Measurements from ENCODE around the gene KCNMA1. TPM values are rescaled to one million over a fixed set of nuclear protein-coding genes. Genes with fewer than 3 reads are reported as not detected.

The KCNMA1 gene
- total RNA-seq, 1 donor from 2014 or later = 44.0 TPM

DNA sequence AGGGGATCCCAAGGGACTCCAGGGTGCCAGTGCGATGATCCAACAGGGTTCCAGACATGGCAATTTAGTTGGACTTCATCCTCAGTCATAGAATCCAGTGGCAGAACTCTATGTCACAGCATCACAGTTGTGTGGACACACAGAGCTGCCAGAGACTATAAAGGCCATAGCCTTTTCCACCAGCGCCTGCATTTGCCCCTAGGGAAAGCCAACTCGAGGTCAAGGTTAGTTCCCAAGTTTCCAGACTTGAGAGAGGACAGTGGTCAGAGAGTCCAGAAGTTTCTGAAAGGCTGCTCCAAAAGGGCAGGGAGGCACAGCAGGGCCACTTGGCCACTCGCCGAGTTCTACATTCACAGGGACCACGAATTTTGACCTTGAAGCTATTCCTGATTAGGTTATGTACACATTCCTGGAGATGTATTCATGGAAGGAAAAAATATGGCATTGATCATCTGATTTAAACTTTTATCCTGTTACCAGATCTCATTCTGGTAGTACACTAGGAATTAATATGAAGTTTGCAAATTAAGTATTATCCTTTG lies 170.1 kb downstream of the KCNMA1 start:
- ATAC-seq (peak; percentile 39), DNase-seq (ENCODE audit: low spot score) (no peak)

GRCh38 chr10:77463967-77464745 lies 173.5 kb downstream of the KCNMA1 start:
- no peak for ATAC-seq
- DNase-seq (ENCODE audit: low spot score) = no peak

- ATAC-seq (no peak), DNase-seq (ENCODE audit: low spot score) (no peak)
Measured at GRCh38 chr10:77463499-77463898, 174.1 kb downstream of the KCNMA1 start.

DNA sequence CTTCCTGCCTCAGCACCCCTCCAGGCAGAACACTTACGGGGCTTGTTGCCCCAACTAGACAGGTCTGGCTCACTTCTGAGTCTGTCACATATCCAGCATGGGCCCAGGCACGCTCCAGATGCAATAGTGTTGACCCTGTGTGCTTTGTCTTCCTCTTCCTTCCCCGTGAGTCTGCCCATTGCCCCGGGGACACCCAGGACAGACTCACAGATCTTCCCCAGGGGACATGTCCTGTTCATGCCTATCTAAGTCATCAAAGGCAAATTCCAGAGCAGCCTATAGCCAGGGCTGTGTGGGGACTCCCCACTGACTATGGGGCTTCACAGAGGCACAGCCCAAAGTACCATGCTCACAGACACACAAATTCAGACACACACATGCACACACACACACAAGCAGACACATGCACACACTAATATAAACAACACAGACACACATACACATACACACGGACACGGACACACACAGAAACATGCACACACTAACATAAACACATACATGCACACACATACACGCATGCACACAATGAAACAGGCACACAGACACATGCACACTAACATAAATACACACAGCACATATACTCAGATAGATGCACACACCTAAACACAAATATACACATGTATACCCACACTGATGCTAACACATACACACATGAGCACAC lies 175.8 kb downstream of the KCNMA1 start:
- ATAC-seq = peak; percentile 21
- no peak for DNase-seq (ENCODE audit: low spot score)

- DNase-seq (ENCODE audit: low spot score) (no peak), ATAC-seq (no peak)
Measured at GRCh38 chr10:77459905-77460304, 177.7 kb downstream of the KCNMA1 start.

DNA sequence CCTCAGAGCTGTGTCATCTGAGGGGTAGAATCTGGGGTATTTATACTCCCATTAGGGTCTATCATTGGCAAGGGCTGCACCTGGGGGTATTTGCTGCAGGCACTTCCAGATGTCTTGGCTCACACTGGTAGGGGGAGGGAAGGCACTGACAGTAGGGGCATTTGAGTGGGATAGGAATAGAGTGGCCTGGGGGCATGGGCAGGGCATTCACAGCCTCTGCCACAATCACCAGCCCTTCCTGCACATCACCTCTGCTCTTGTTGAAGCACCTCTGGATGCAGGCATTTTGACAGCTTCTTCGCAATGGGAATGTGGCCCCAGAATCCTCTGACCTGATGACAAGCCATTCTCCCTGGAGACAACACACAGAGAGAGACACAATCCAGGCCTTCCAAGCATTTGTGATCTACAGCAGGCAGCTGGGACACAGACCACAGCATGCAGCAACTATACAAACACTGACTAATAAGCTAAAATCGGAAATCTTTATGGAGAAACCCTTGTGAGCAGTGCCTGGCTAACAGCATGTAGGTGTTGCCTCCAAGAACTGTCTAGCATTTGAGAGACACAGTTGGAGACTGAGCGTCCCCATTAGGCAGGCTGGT lies 178.5 kb downstream of the KCNMA1 start:
- ATAC-seq (no peak), DNase-seq (ENCODE audit: low spot score) (no peak)

DNA sequence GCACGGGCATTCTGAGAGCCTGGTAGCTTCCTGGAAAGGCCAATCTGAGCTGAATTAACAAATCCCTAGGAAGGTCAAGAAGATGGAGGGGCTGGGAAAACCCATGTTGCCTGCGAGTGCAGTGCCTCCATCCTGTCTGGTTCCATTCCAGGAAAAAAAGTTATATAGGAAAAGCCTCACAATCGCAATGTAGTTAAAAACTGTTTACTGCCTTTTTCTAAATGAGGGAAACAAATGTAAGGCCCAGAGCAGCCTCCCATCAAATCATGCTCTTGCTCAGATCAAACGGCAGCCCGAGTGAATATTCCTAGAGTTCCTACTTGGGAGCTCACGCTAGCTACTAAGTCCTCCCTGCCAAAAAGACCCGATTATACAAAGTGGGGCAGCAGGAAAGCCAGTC lies 179.9 kb downstream of the KCNMA1 start:
- DNase-seq (ENCODE audit: low spot score) (no peak), ATAC-seq (no peak)

DNA sequence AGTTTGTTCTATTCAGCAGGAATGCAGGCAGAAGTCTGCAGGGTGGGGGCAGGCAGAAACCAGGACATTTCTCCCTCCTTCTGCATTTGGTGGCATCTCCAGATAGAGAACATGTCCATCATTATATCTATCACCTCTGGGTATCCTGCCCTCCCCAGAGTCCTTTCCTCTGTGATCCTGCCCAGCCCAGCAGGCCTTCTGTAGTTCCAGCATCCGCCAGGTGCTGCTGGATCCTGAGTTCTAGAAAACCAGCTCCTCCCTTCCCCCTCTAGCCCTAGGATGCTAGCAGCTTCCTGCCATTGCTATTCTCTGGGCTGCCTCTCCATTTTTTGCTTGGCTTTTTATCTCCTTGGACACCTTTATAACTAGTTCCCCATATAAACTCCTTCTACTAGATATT lies 180.3 kb downstream of the KCNMA1 start:
- no peak for DNase-seq (ENCODE audit: low spot score)
- ATAC-seq = no peak

- DNase-seq (ENCODE audit: low spot score) (no peak), ATAC-seq (peak; percentile 36)
Measured at GRCh38 chr10:77456414-77456813, 181.2 kb downstream of the KCNMA1 start.

DNA sequence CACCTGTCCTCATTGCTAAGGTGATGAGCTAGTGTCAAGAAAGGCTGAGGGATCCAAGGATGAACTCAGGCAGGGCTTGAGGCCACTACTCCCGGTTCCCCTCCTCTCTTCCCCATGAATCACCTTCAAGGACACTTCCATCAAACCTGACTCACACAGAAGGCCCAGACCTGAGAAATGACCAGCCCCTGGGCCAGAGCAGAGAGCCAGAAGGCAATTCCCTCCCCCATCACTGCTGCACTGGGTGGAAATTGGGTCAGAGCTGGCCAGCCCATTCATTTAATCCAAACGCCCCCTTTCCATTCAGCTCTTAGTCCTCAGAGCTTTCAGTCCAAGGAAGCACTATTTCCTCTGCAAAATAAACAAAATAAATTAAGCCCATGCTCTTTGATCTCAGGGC lies 182.0 kb downstream of the KCNMA1 start:
- no peak for ATAC-seq
- no peak for DNase-seq (ENCODE audit: low spot score)

DNA sequence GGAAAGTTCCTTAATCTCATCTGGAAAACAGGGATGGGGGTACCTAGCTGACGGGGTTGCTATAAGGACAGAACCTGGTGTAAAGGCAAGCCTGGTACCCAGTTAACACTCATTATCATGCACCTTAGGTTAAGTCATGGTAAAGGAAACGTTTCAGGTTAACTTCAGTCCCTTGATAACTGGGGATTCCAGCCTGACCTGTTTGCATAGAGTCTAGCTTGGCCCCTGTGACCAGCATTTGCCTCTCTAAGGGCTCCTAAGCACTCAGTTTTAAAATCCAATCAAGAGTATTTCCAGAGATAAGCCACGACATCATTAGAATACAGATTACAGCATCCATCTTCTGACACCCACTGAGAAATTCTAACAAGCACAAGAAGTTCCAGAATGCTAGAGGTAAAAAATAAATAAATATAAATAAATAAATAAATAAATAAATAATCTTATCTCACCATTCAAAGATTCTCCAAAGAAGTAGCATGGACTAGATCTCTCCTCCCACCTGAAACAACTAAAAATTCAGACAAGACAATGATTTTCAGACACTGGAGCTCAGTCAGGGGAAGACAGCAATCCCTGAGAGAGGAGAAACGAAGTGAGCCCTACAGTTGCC lies 184.6 kb downstream of the KCNMA1 start:
- DNase-seq (ENCODE audit: low spot score) (no peak), ATAC-seq (no peak)

GRCh38 chr10:77451886-77452285 lies 185.7 kb downstream of the KCNMA1 start:
- peak; percentile 60 for DNase-seq (ENCODE audit: low spot score)
- peak; percentile 89 for ATAC-seq

GRCh38 chr10:77448226-77448625 lies 189.4 kb downstream of the KCNMA1 start:
- DNase-seq (ENCODE audit: low spot score) (no peak), ATAC-seq (no peak)

DNA sequence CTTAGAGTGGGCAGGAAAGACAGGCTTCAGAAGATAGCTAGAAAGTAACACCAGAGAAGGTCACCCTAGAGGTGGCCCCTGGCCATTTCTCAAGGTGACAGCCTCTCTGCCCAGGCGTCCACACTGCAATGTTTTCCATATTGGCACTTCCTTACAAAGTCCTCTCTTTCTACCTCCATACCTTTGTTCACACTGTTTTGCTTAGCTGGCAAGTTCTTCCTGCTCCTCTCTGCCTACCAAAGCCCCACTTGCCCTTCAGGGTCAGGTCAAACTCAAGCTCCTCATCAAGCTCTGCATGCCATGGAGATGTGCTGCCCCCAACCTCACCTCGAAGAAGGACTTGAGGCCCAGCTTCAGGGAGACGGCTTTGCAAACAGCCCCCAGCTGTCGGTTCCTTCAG lies 190.9 kb downstream of the KCNMA1 start:
- ATAC-seq (no peak), DNase-seq (ENCODE audit: low spot score) (no peak)

DNA sequence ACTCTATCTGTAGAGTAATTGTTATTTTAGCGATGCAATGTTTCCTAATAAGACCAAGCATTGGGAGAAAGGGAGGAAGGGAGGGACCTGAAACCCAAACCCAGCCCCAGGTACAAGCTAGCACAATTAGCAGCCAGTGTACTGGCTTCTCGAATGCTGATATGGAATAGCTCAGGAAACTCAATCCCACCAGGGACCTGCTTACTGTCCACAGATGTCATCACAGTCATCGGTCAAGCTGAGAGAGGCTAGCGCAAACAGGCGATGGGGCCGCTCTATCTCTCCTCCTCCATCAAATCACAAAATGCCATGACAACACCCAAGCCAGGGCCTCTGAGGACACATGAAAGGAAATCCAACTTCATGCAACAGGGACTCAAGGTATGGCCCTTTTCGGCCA lies 192.1 kb downstream of the KCNMA1 start:
- DNase-seq (ENCODE audit: low spot score) (no peak), ATAC-seq (no peak)

- no peak for DNase-seq (ENCODE audit: low spot score)
- ATAC-seq = no peak
Measured at GRCh38 chr10:77444041-77444440, 193.6 kb downstream of the KCNMA1 start.

DNA sequence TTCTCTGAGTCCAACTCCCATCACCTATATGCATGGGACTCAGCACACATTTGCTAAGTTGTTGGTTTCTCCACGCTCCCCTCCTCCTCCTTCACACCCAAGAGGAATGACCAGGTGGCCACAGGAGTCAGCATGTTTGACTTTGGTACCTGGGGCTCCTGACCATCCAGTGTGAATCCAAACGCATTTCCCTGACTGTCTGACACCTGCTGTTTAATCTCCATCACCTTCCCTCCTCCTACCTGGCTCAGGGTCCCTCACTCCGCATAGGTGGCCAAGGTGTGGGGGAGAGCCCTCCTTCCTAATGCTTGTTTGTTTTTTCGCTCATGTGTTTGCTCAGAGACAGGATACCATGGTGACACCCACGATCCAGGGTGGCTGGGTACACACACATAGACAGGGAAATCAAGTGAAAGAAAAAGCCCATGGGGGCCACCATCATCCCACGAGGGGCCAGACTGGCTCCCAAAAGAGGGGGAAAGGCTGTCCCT lies 194.9 kb downstream of the KCNMA1 start:
- no peak for DNase-seq (ENCODE audit: low spot score)
- no peak for ATAC-seq

DNA sequence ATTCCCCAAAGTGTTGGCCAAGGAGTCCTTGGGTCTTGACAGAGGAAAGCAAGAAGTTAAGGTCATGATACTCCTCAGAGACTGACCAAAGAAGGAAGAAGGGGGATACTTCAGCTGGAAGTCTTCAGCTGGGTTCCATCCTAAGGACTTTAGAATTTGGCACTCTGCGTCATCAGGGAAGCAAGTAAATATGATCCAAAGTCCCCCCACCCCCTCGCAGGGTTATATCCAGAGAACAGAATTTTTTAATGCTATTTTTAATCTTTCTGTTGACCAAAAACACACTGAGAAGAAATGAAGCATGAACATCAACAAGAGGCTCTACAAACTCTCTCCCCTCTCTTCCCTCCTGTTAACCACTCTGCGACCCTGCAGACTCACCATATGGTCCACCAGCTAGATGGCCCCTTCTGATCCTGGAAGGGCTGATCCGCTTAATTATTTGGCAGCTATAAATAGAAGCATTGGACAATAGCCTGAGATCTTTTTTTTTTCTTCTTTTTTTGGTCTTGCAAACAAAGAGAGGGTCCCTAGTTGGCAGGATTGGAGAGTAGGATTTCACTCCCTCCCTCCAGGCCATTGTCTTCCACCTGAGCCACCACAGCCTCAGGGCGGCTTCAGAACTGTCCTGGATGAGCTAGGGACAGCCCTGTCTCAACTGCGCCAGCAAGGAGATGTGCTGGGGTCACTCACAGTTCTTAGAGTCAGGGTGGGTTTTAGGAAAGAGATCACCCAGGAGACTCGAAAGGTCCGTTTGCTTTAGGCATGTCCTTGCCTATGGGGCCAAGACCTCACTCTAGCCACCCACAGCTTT lies 196.0 kb downstream of the KCNMA1 start:
- DNase-seq (ENCODE audit: low spot score) = no peak
- ATAC-seq = no peak

GRCh38 chr10:77436257-77436975 lies 201.2 kb downstream of the KCNMA1 start:
- ATAC-seq (no peak), DNase-seq (ENCODE audit: low spot score) (no peak)

DNA sequence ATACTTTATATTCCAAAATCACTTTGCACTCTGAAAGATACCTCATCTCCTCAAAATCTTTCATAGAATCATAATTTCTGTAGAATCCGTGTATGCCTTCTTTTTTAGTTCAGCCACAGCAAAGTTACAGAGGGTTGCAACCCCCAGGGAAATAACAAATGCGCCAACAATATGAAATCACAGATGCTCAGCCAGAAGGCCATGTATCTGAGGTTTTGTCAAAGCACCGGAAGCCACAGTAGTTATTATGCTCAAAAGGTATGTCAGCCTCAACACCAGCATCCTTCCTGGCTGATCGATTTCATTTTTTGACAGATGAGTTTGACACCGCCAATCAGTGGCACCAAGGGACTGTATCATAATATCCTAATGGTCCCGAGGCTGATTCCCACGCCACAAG lies 204.1 kb downstream of the KCNMA1 start:
- no peak for DNase-seq (ENCODE audit: low spot score)
- ATAC-seq = no peak
